HUDEP-2 (cell line): ENCODE measurements around the gene FER.
A peak's percentile ranks its signal among the peaks of the same experiment; 100 is the strongest.

Source experiments
- DNase-seq, 76 experiments: peaks; one replicate each; lab custom pipeline; 2025; ENCODE audit not compliant: unreplicated experiment in 76 of 76; lab: John Stamatoyannopoulos, UW

Gene FER

DNA sequence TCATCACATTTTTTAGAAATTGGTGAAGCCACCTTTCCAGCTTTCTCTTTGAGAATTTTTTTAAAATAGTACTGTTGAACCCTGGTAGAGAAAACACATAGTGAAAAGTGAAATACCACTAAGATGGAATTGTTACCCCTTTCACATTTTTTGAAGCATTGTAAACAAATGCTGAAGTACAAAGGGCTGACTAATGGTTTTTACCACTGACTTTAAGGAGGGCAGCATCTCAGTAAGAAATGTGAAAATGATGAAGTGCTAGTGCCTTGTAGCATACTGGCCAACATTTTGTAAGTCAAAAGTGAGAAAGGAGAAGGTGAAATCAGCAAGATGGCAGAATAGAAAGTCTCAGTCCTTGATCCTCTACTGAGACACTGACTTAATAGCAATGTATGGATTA lies 341.5 kb downstream of the FER start:
- DNase-seq = no peak

DNA sequence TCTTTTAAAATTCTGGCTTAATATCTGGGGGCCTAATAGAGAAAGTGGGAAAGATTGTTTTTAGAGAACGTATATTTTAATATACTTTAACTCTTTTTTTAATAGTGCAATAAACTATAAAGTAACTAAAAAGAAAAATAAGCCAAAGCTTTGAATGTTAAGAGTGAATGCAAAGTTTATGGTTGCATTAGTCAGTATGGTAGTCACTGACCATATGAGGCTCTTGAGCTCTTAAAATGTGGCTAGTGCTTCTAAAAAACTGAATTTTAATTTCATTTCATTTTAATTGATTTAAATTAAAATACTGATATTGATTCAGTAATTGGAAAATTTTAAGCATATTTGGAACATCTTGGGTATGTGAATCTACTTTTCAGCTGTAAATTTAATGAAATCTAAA lies 351.4 kb downstream of the FER start:
- no peak for DNase-seq

DNA sequence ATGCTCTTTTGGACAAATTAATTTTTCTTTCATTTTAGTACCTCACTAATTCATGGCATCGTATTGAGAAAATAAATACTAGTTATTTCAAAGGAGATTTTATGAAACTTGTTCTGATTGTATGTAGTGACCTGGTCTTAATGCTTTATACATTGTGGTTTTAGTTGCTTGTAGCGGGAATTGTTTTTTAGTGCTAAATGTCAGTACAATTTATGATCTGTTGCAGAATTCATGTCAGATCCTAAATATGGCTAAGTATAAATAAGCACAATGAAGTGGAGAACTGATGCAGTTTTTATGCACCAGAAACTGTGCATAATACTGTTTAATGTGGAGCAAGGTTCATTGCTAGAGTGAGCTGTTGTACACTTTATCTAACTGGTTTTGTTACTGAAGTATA lies 353.3 kb downstream of the FER start:
- no peak for DNase-seq

DNA sequence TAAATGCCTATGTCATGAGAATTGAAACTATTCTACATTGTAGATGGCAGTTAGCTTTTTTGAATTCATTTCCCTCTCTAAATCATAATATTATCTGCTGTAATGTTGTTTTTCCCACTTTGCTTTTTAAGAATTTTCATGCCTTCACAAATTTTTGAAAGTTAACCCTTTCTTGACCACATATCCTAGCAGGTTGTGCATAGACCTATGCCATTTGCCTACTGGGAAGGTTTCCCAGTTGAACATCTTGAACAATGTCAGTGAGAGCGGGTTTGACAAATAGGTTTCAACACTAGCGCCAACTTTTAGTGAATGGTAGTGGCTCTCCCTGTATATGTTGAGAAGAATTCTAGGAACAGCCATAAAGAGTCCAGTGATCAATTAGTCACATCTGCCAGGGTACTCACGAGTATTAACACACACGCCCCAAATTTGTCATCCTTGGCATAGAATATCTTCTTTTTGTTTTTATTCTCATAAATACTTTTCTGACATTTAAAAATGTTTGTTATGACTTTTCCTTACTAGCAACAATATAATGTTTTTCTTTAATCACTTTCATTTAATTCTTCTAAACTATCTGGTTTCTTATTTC lies 354.5 kb downstream of the FER start:
- no peak for DNase-seq

DNA sequence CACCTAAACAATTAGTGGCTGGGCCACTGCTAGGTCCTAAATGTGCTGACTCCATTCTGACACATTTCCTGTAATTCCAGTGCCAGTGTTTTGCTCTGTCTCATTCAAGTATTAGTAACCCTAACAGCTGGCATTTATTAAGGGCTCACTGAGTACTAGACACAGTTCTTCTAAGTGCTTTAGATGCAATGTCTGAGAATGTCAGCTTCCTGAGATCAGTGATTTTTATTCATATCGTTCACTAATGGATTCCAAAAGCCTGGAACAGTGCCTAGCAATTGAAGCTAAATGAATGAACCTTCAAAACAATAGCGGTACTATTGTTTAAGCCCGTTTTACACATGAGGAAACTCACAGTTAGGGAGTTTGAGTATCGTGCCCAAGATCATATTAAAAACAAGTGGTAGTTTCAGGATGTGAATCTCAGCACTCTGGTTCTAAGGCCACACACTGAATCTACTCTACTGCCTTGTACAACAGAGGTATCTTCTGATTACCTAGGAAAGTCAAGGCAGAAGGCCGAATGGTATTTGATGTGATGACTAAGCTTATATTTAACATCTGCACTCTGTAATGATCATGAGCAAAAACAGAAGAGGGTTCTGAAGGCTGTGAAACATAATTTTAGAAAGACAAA lies 358.1 kb downstream of the FER start:
- no peak for DNase-seq

DNA sequence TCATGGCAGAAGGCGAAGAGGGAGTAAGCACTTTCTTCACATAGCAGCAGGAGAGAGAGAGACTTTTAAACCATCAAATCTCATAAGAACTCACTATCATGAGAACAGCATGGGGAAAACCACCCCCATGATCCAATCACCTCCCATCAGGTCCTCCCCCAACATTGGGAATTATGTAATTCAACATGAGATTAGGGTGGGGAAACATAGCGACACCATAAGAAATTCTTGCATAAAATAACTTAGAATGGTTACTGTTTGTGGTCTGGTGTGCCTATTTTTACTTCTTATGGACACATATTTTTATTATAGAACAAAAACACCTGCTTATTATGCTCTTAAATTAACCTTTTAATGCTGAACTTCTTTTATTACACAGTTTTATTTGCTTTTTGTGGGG lies 364.0 kb downstream of the FER start:
- no peak for DNase-seq

DNA sequence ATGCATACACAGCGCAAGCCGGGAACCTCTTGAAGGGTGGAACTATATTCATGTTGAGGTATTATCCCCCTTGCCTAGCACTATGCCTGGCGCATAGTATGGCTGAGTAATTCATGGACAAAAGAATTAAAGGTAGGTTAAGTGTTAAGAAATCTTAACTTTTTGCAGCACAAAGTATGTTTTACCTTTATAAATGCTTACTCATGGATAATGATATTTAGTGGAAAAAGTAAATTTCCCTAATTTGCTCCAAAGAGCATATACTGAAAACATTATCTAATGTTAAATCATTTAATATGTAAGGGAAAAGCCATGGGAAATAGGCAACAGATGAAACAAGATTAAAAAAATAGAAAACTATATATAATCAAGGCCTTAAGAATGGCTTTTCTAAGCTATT lies 365.9 kb downstream of the FER start:
- no peak for DNase-seq

DNA sequence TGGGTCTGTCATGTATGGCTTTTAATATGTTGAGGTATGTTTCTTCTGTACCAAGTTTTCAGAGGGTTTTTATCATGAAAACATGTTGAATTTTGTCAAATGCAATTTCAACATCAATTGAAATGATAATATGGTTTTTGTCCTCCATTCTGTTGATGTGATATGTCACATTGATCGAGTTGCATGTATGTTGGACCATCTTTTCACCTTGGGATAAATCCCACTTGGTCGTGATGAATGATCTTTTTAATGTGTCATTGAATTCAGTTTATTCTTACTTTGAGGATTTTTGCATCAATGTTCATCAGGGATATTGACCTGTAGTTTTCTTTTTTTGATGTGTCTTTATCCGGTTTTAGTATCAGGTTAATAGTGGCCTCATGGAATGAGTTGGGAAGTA lies 373.5 kb downstream of the FER start:
- no peak for DNase-seq

DNA sequence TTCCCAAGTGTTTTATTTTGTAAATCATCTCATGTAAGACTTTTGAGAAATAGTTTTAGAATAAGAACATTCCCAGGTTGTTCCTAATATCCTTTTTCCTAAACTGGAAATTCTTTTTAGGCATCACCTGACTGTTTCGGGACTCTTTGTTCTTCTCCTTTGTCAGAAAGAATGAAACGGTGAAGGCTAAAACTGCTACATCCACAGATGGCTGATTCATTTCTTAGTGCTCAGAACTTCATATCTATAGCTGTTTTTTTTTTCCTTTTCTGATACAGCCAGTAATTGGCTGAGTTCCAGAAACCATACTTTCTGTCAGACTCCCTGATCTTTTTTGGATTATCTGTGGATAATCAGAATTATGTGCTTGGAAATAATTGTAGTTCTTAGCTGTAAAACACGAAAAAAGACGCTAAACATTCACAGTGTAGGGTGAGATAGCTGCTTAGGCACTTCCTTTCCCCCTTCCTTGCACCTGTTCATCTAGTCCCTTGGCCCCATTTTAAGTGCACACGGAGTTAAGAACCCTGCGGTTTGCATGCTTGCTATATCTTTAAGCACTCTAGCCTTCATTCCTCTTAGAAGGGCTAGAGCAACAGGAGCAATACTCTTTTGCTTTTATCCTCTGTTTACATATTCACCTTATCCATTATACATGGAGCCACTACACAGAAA lies 378.2 kb downstream of the FER start:
- peak in 2 of 76 experiments; percentile 2 to 12 for DNase-seq

DNA sequence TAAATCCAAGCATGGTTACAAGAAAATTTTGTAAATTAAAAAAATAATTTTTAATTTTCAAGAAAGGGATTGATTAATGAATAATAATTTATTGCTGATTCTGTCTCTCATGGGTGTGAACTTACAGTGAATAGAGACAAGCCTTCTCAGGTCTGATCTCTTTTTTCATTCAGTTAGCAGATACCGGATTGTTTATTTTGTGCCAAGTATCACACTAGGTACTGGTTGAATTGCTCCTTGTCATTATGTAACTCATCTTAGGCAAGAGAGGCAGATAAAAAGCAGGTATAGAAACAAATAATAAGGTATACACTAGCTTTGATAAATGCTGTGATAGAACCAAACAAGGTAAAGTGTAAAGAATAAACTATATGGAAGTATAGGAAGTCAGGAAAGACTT lies 378.8 kb downstream of the FER start:
- DNase-seq = no peak

DNA sequence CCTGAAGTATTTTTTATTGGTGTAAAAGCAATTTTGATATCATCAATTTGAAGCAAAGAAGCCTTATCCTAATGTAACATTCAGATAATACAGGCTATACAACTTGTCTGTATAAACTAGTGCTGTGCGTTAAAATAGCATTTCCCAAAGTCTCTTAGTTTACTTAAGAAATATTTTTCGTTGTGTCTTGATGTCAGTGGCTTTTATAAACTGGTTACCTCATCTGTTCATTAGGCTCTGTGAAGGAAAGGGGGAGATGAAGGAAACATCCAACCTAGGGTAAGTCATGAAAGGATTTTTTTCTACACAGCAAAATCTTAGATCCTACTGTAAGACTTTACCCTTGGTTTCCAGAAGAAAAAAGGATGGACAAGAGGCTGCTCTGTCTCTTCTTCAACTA lies 389.2 kb downstream of the FER start:
- no peak for DNase-seq

DNA sequence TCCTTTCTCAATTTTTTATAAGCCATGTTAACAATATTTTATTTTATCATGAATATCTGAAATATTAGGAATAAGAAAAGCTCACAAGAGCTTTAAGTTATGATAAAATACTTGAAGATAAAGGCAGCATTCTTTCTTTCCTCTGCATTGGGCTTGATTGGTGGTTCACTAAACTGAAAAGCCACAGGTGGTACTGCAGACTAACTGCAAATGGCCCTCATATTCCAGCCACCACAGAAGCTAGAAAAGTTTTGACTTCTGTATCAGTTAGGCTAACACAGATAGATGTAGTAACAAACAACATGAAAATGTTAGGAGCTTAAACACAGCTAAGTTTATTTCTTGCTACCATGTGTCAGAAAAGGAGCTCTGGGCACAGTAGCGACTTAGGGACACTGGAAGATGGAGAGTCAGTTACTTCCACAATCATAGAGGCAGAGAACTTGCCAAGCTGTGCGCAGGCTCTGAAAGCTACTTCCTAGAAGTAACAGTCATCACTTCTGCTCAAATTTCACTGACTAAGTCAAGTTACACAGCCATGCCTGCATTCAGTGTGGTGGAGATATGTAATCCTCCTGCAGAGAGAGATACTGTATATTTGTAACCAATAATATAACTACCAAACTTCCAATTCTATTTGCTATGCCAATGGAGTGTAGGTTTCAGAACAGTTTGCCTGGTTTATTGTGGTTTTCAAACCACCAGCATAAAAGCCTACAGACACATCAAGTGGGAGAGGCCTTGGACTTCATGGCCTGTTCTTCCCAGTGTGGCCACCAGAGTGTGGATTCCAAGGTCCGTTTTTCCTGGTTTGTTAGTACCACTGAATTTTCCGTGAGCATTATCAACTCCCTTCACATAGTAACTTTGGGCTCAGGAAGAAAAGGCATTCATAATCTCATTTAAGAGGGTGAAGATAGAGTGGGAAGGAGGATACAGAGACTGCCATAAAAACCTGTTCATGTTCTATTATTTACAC lies 393.8 kb downstream of the FER start:
- no peak for DNase-seq

DNA sequence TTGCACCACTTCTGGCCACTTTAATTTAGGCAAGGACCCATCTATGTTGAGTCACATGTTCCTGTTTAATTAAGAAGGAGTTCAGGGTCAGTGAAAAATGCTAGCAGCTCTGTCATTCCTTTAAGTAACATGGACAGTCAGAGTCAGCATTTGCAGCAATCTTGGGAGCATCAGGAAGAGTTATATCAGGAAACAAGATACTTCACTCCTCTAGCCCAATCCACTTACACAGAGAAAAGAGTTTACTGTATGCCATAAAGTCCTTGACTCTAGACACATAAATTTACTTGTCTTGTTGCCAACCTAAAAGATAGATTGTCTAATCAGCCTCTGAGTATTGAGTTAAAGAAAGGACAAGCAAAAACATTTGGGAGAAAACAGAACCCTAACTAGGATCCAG lies 395.3 kb downstream of the FER start:
- DNase-seq = no peak

DNA sequence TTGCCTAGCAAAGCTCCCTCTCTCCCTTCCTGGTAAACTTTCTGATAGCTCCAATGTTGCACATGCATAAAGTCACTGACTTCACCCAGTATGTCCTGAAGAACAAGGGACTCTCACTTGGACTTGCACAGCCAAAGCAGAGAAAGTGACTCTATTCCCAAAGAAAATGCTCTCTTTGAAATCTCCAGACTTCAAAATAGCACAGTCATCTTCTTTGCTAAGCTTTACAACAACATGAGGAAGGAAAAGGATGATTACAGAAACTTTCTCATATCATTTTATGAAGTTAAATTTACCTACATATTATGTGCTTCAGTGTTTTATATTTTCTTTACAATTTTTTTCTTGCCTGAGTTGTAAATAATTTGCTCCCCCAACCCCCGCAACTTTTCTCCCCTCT lies 397.4 kb downstream of the FER start:
- DNase-seq = no peak

DNA sequence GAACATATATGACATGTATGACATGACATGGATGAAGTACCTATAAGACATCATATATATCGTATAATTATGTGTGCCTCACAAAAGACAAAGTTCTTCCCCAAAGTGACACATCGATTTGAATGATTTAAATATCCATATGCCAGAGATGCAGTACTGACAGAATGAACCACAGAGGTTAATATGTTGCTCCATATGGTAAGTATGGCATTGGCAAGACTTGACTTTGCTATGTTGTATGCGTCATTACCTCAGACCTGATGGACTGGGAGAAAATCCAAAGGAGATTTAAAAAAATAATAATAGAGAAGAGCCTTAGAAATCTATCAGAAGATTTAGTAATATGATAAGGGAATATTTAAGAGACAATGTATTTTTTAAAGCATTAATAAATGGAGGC lies 398.9 kb downstream of the FER start:
- no peak for DNase-seq

DNA sequence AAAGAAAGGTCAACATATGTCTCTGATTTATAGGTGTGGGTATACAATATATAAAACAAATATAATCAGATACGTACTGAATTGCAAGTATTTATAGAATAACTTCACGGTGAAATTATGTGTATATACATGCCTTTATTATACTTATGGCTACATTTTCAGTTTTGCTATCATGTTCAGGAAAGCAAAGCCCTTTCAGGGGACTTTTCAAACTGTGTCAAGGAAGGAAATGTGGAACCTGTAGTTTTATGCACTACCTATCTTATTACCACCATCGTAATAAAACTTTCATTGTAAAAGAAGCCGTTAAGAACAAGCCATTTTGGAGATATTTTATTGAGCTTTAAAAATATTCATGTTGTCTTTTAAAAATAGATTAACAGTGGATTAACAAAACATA lies 404.9 kb downstream of the FER start:
- no peak for DNase-seq

DNA sequence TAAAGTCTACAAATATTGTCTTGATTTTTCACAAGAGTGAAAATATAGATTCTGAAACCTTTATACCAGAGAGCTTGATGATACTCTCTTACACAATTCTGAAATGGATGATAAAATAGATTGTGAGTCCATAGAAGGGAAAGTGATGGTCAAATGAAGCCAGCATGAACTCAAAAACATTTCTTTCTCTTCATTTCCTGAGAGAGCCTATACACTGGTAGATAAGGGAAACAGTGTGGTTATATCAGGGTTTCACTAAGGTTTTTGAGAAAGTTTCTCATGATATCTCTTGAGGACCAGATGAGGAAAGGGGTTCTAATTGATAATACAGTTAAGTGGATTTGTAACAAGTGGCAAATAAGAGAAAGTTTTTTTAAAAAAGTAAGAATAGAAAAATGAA lies 407.9 kb downstream of the FER start:
- DNase-seq = no peak

DNA sequence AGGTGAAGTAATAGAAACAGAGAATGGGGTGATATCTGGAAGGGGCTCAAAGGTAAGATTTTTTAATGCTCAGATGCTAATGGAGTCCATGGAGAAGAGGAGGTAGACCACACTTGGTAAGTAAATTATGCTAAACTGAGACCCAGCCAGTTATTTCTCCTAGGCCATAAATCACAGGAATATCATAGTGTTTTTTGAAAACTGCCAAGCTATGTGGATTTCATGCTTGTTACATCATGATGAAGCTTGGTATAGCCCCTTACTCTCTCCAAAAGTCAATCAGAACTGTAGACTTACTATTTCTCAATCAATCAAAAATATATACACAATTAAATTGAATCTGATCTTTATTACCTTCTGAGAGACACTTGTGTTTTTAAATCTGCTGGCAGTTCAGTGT lies 409.2 kb downstream of the FER start:
- DNase-seq = no peak

DNA sequence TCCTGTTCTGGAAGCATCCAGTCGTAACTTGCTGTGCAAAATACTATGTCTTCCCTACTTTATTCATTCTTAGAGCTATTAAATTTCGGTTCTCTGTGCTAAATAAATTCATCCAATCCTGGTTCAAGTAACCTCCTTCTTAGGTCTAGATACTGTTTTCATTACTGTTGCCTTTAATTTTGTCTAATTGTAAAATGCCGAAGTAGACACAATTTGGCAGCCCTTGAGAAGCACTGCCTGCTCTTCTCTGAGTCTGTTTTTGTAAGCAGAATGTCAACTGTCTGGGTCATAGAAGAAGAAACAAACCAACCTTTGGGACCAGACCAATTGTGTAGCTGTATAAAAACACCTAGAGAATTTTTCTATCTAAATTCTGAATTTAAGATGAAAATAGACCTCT lies 412.8 kb downstream of the FER start:
- DNase-seq = no peak

DNA sequence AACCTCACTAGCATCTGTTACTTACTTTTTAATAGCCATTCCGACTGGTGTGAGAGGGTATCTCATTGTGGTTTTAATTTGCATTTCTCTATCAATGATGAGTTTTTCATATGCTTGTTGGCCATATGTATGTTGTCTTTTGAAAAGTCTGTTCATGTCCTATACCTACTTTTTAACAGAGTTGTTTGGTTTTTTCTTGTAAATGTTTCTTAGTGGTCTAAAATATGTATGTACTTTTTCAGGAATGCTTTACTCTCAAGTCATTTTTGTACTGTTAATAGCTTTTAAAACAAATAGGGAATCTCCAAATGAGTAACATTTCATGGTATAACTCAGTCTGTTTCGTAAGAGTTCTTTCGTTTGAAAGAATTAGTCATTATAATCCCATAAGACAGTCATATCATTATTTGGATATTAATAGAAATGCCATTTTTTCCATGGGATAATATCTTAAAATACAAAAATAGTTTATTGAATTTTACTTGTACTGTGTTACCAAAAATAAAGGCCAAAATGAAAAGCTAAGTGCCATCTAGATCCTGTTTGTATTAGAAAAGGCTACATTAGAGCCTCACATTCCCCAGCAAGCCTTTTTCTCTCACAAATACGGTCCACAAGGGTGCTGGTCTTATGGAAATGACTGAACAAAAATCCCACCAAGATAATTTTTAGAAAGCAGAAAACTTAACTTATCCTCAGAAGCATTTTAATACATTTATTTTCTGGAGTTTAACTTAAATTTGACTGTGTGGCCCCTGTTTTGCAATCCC lies 414.4 kb downstream of the FER start:
- DNase-seq = no peak

DNA sequence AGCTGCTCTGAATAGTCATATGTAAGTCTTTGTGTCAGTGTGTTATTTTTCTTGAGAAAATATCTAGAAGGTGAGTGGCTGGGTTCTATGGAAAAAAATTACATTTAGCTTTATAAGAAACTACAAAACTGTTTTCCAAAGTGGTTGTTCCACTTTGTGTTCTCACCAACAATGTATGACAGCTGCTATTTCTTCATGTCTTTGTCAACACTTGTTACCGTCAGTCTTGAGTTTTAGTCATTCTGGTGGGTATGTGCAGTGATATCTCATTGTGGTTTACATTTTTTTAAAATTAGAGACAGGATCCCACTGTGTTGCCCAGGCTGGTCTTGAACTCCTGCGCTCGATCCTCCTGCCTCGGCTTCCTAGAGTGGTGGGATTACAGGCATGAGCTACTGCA lies 415.6 kb downstream of the FER start:
- no peak for DNase-seq
